GM19324 (cell line): ENCODE results near the gene TEX28.
"Not testable (repeated sequence)": the region's sequence is repeated elsewhere in the genome, so short reads cannot be mapped to it uniquely, and the experiment has no call there.

Experiments
- ATAC-seq: cut with Tn5 transposase; IDR thresholded peaks from one replicate; pipeline ENCODE4 v1.9.1; 2021; ENCODE audit warnings: mild to moderate bottlenecking, moderate library complexity; ENCODE audit not compliant: unreplicated experiment, low FRiP score

Gene TEX28

GRCh38 chrX:154312116-154312515 lies 17.2 kb upstream of the TEX28 start:
- no peak for ATAC-seq

GRCh38 chrX:154310616-154311536 lies 16.0 kb upstream of the TEX28 start:
- ATAC-seq, result no peak

DNA sequence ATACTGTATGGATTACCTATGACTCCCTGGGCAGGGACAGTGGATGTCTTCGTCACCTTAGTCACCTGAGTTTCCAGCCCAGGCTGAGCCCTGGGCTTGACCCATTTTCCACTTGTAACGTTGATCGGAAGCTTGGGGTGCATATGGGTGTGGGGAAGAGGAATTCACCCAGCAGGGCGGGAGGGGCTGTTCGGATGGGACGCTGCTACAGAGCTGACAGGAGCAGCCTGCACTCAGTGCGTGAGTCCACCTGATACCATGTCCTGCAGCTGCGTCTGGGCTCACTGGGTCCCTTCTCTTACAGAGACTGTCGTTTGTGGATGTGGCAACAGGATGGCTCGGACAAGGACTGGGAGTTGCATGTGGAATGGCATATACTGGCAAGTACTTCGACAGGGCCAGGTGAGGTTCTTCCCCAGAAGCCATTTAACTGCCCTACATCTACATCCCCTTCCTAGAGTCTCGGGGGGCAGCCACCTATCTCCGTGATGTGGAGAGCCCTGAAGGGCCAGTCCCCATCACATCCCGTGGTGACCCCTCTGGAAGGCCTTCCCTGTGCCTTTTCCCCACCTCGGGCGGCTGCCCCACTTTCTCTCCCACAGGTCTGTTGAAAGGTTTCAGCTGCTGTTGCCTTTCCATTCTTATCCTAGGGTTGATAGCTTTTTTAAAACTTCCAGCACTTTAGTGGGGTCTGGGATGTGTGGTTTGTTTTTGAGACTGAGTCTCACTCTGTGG lies 14.3 kb upstream of the TEX28 start:
- ATAC-seq, result no peak

GRCh38 chrX:154308108-154308946 lies 13.4 kb upstream of the TEX28 start:
- no peak for ATAC-seq

- ATAC-seq, result no peak
Measured at GRCh38 chrX:154307202-154307601, 12.3 kb upstream of the TEX28 start.

DNA sequence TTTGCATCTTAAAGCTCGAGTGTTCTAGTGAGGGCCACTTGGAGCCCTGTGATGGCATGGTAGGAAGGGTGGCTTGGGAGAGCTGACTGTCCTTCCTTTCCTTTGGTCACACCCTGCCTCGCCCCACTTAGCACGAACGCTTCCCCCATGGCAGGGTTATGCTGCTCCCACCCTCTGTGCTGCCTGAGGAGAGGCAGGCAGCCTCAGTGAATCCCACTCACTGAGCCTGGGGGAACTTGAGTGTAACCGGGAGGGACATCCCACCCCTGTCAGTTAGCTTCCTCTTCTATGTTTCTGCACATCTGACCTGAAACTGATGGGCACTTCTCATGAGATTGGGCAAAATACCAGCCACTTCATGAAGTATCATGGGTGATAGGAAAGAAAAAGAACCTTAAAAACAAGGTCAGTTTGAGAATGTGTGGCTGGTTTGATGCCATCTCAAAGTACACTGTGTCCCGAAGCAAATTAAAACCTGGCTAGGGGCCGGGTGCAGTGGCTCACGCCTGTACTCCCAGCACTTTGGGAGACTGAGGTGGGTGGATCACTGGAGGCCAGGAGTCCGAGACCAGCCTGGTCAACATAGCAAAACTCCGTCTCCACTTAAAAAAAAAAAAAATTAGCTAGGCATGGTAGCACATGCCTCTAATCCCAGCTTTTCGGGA lies 10.7 kb upstream of the TEX28 start:
- ATAC-seq, result no peak

DNA sequence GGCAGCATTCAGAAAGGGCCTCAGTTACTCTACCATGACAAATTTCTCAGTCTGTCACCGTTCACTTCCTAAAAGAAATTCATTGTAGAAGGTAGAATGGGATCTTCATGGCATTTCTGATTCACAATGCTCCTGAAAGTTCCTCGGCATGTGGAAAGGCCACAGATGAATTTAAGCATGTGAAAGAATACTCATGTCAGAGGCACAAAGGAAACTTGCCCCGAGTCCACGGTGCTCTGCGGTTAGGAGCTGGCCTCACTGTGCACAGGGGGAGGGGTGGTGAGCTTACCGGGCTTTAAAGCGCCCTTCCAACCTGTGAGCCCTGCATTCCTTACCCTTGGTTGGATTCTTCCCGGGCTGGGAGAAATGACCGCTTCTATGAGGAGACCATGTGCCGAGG lies 9.9 kb upstream of the TEX28 start:
- no peak for ATAC-seq

GRCh38 chrX:154303476-154303875 lies 8.6 kb upstream of the TEX28 start:
- no peak for ATAC-seq

DNA sequence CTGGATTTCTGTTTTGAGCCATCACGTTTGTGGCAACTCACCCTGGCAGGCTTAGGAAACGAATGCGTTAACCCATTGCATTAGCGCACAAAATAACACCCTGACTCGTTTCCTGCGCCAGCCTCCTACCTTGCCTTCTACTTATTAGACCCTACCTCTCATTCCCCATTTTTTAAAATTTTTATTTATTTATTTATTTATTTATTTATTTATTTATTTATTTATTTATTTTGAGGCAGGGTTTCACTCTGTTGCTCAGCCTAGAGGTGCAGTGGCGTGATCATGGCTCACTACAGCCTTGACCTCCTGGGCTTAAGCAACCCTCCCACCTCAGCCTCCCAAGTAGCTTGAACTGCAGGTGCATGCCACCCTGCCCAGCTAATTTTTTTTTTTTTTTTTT lies 8.1 kb upstream of the TEX28 start:
- ATAC-seq, result not testable (repeated sequence)

DNA sequence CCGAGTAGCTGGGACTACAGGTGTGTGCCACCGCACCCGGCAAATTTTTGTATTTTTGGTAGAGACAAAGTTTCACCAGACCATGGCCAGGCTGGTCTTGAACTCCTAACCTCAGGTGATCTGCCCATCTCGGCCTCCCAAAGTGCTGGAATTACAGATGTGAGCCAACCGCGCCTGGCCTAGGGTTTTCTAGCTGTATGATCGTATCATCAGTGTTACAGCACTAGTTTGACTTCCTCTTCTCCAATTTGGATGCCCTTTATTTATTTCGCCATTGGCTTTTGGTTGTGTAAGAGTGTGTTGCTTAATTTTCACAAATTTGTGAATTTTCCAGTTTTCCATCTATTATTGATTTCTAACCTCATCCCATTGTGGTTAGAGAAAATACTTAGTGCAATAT lies 5.9 kb upstream of the TEX28 start:
- no peak for ATAC-seq

GRCh38 chrX:154298312-154298711 lies 3.4 kb upstream of the TEX28 start:
- ATAC-seq, result no peak

DNA sequence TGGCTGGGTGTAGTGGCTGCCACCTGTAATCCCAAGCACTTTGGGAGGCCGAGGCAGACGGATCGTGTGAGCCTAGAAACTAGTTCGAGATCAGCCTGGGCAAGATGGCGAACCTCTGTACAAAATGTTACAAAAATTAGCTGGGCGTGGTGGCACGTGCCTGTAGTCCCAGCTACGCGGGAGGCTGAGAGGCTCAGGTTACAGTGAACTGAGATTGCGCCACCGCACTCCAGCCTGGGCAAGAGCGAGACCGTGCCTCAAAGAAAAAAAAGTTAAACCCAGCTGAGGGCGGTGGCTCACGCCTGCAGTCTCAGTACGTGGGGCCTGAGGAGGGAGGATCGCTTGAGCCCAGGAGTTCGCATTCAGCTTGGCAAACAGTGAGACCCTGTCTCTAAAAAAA lies 1.8 kb upstream of the TEX28 start:
- no peak for ATAC-seq

DNA sequence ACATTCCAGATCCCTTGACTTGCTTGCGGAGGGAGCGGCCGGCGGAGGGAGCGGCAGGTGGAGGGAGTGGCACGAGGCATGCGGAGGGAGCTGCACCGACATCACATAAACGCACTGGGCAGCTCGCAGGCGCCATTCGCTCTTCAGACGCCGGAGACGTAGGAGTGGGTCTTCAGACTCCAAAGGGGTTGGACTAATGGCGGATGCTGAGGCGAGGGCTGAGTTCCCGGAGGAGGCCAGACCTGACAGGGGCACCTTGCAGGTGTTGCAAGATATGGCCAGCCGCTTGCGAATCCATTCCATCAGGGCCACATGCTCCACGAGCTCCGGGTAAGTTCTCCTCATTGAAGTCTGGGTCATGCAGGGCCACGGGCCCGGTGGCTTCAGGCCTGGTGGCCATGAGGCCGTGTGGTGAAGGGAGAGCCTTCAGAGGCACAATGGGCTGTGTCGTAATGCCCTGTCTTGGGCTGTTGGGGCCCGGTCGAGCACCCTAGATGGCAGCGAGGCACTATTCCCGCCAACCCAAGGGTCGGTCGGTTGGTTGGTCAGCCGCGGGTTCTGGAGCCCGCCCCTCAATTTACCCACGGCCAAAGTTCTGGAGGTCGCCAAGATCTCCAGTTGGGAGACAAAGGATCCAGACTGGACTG lies 863 bp upstream of the TEX28 start, which contains the start of gene TKTL1:
TKTL1 (plus strand) TSS at position 132 of the 647 bp plus-strand sequence; CDS start at position 197, 65 bp downstream.
- no peak for ATAC-seq

DNA sequence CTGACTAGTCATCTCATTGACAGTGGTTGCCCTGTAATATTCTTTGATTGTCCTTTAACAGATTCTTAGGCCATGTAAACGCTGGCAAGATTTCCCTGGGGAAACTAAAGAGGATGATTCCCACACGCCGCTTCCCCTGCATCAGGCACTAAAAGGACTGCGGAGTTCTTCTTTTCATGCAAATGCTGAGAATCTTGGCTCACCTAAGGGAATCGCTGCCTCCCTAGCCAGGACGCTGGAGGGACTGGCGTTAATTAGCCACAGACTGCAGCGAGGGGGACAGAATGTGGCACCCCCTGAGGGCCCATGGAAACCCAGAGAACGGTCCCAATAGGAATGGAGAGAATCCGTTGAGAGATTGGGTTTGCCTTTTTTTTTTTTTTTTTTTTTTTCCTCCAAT lies 8.5 kb downstream of the TEX28 start:
- ATAC-seq, result not testable (repeated sequence)

GRCh38 chrX:154284489-154285338 lies 10.2 kb downstream of the TEX28 start:
- peak; percentile 62 for ATAC-seq

GRCh38 chrX:154269245-154269644 lies 25.7 kb downstream of the TEX28 start:
- not testable (repeated sequence) for ATAC-seq

DNA sequence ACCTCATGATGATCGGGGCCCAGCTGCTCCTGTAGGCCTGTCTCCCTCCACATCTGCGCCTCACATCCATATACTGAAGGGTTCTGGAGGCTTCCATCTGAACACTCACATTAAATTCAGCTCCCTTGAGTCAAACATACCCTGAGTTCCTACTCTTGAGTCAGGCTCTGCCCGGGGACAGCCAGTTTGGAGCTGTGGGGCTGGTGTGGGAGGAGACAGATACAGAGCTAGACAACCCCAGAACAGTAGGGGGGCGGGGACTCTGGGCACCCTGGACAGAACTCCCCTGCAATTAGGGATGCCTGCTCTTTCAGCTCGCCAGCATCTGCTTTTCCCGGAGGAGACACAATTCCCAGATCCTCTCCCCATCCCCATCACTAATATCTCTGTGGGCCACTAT lies 31.9 kb downstream of the TEX28 start:
- not testable (repeated sequence) for ATAC-seq

DNA sequence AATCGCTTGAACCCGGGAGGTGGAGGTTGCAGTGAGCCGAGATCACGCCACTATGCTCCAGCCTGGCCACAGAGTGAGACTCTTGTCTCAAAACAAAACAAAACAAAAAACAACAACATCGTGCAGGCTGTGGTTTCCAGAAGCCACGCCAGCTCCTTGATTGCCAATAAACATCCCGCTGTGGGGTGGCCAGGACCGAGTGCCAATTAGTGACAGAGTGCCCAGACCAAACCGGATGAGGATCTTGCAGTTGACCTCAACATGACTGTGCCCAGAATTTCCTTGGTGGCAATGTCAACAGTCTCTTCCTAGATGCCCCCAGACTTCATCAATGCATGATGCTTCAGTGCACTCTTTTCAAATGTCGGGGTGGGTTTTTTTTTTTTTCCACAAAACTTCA lies 36.2 kb downstream of the TEX28 start:
- not testable (repeated sequence) for ATAC-seq

DNA sequence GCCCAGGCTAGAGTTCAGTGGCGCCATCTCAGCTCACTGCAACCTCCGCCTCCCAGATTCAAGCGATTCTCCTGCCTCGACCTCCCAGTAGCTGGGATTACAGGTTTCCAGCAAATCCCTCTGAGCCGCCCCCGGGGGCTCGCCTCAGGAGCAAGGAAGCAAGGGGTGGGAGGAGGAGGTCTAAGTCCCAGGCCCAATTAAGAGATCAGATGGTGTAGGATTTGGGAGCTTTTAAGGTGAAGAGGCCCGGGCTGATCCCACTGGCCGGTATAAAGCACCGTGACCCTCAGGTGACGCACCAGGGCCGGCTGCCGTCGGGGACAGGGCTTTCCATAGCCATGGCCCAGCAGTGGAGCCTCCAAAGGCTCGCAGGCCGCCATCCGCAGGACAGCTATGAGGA lies 37.6 kb downstream of the TEX28 start, which contains the start of gene OPN1MW3:
OPN1MW3 (plus strand) TSS at position 301 of the 400 bp plus-strand sequence; CDS start at position 339, 38 bp downstream.
- not testable (repeated sequence) for ATAC-seq
